Osteoblast (primary cell): ENCODE data around the gene FNIP1. TPM values are rescaled to one million over a fixed set of nuclear protein-coding genes. Genes with fewer than 3 reads are reported as not detected.

Experiments used
- DNase-seq: peaks from one replicate; pipeline ENCODE4 v3.0.0; 2011; ENCODE audit warnings: low spot score, mixed read lengths; ENCODE audit not compliant: insufficient read length; ENCODE audit errors: missing footprints
- H2AFZ ChIP-seq: 2 replicates; pipeline ENCODE4 v1.6.0; 2011; ENCODE audit warnings: mild to moderate bottlenecking, low read length
- H3K27ac ChIP-seq: 2 replicates; pipeline ENCODE4 v1.5.1; 2011; ENCODE audit warnings: mild to moderate bottlenecking, low read depth, low read length, moderate library complexity
- H3K27me3 ChIP-seq: 2 replicates; pipeline ENCODE4 v1.6.0; 2012; ENCODE audit warnings: mild to moderate bottlenecking, control low read depth, inconsistent platforms, low read length, moderate library complexity; ENCODE audit not compliant: insufficient read depth
- H3K36me3 ChIP-seq: 2 replicates; pipeline ENCODE4 v1.5.1; 2011; ENCODE audit warnings: mild to moderate bottlenecking, low read length, control low read depth, moderate library complexity; ENCODE audit not compliant: insufficient read depth
- H3K4me1 ChIP-seq: 2 replicates; pipeline ENCODE4 v1.5.1; 2011; ENCODE audit warnings: mild to moderate bottlenecking, low read length, control low read depth, moderate library complexity; ENCODE audit not compliant: insufficient read depth
- H3K4me2 ChIP-seq: 2 replicates; pipeline ENCODE4 v1.6.0; 2011; ENCODE audit warnings: mild to moderate bottlenecking, low read length; ENCODE audit not compliant: insufficient read depth
- H3K4me3 ChIP-seq: fragments of 200-600 bp; sonication (generic); 3 replicates; pipeline ENCODE4 v1.5.1; 2012; ENCODE audit warnings: mild to moderate bottlenecking, low read length, inconsistent platforms; ENCODE audit not compliant: insufficient read depth
- H3K79me2 ChIP-seq: 2 replicates; pipeline ENCODE4 v1.6.0; 2012; ENCODE audit warnings: mild to moderate bottlenecking, low read length, control low read depth, inconsistent platforms; ENCODE audit not compliant: insufficient read depth
- H3K9me3 ChIP-seq: 2 replicates; pipeline ENCODE4 v1.5.1; 2011; ENCODE audit warnings: low read depth, low read length, control low read depth
- H4K20me1 ChIP-seq: 2 replicates; pipeline ENCODE4 v1.6.0; 2012; ENCODE audit warnings: mild to moderate bottlenecking, low read length, control low read depth; ENCODE audit not compliant: insufficient read depth
- total RNA-seq: library from RNA; depleted of rRNA; stranded (reverse); fragments of >200 nt; gene quantifications from 2 replicates; pipeline ENCODE4 v1.2.3, GENCODE V29; 2012
- TF ChIP-seq, protein P1 (sequence below): IDR thresholded peaks from 2 replicates; pipeline ENCODE4 v1.5.1; 2011; ENCODE audit warnings: mild to moderate bottlenecking, low read depth, low read length, moderate library complexity; ENCODE audit errors: extremely low read depth

The FNIP1 gene
- total RNA-seq, 1 donor = 116 TPM

DNA sequence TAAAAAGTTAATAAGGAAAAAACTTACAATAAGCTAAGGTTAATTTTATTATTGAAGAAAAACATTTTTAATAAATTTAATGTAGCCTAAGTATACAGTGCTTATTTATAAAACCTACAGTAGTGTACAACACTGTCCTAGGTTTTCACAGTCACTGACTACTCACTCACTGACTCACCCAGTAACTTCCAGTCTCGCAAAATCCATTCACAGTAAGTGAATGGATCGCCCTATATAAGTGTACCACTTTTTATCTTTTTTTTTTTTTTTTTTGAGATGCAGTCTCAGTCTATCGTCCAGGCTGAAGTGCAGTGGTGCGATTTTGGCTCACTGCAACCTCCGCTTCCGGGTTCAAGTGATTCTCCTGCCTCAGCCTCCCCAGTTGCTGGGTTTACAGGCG, 47.7 kb downstream of the FNIP1 start:
- H3K4me3 ChIP-seq = no peak overlapping the region
- H3K4me1 ChIP-seq = peaks cover 17% of the 10 kb centered on the region
- H3K4me2 ChIP-seq = no peak overlapping the region
- peaks cover 43% of the 10 kb centered on the region for H4K20me1 ChIP-seq
- H3K79me2 ChIP-seq = peaks cover 94% of the 10 kb centered on the region
- H3K27ac ChIP-seq = no peak overlapping the region
- H3K27me3 ChIP-seq = no peaks in the 10 kb centered on the region
- H3K9me3 ChIP-seq = no peaks in the 10 kb centered on the region
- peak; percentile 34 for DNase-seq
- TF ChIP-seq, protein P1, sequence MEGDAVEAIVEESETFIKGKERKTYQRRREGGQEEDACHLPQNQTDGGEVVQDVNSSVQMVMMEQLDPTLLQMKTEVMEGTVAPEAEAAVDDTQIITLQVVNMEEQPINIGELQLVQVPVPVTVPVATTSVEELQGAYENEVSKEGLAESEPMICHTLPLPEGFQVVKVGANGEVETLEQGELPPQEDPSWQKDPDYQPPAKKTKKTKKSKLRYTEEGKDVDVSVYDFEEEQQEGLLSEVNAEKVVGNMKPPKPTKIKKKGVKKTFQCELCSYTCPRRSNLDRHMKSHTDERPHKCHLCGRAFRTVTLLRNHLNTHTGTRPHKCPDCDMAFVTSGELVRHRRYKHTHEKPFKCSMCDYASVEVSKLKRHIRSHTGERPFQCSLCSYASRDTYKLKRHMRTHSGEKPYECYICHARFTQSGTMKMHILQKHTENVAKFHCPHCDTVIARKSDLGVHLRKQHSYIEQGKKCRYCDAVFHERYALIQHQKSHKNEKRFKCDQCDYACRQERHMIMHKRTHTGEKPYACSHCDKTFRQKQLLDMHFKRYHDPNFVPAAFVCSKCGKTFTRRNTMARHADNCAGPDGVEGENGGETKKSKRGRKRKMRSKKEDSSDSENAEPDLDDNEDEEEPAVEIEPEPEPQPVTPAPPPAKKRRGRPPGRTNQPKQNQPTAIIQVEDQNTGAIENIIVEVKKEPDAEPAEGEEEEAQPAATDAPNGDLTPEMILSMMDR = no peak
- H2AFZ ChIP-seq = no peak overlapping the region
- no peaks in the 10 kb centered on the region for H3K36me3 ChIP-seq

DNA sequence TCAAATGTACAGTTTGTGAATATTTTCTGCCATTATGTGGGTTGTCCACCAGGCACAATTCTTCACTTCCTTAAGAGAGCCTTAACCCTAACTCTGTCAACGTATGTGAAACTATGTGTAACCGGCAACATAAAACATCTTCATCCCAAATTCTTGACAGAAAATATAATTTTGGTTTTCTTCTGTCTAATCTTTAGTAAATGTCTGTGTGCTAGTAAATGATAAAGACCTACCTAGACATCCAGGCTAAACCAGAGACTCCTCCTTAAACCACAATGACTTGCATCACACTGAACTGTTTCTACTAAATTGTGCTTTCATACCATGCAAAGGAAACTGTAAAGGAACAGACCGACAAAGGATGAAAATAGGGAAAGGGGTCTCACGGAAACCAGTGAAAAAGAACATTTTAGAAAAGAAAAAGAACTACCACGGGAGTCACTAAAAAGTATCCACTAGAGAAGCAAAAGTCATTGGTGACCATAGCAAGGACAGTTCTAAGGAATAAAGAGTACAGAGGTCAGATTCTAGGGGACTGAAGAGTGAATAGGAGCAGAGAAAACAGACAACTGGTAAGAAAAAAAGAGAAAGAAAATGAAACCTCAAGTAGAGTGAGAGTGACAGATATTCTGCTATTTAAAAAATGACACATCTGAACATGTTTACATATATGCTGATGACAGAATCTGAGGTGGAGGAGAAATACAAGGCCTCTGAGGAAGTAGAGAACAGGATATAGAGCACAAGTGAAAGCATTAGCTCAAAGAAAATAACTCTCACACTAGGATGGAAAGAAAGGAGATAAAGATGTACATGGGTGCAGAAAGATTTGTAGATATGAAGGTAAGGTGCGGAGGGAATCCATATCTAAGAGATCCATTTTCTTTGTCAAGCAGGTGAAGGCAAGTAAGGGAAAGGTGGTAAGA, 49.4 kb downstream of the FNIP1 start:
- TF ChIP-seq, protein P1 = no peak
- peaks cover 38% of the 10 kb centered on the region for H4K20me1 ChIP-seq
- H3K27ac ChIP-seq = no peak overlapping the region

DNA sequence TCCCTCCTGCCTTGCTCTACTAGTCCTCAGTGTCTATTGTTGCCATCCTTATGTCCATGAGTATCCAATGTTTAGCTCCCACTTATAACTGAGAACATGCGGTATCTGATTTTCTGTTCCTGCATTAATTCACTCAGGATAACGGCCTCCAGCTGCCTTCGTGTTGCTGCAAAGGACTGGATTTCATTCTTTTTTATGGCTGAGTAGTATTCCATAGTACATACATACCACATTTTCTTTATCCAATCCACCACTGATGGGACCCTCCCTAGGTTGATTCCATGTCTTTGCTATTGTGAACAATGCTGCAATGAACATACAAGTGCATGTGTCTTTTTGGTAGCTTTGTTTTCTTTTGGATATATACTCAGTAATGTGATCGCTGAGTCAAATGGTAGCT, 50.4 kb downstream of the FNIP1 start:
- Histone ChIP-seq H3K4me3 (no peak overlapping the region), H2AFZ (no peak overlapping the region), H4K20me1 (peaks cover 38% of the 10 kb centered on the region), H3K27me3 (no peaks in the 10 kb centered on the region), H3K4me1 (peaks cover 17% of the 10 kb centered on the region), H3K27ac (no peak overlapping the region), H3K79me2 (peaks cover 93% of the 10 kb centered on the region), H3K4me2 (no peak overlapping the region), H3K9me3 (no peaks in the 10 kb centered on the region), H3K36me3 (peaks cover 24% of the 10 kb centered on the region)
- DNase-seq = no peak
- TF ChIP-seq, protein P1 = no peak

More for the DNA sequence above, 49.4 kb downstream of the FNIP1 start:
- Histone ChIP-seq H3K4me2 (peak overlapping the region; percentile 4), H3K4me1 (peaks cover 17% of the 10 kb centered on the region), H2AFZ (no peak overlapping the region), H3K27me3 (no peaks in the 10 kb centered on the region), H3K79me2 (peaks cover 94% of the 10 kb centered on the region), H3K9me3 (no peaks in the 10 kb centered on the region), H3K36me3 (peaks cover 14% of the 10 kb centered on the region), H3K4me3 (no peak overlapping the region)
- DNase-seq = no peak

DNA sequence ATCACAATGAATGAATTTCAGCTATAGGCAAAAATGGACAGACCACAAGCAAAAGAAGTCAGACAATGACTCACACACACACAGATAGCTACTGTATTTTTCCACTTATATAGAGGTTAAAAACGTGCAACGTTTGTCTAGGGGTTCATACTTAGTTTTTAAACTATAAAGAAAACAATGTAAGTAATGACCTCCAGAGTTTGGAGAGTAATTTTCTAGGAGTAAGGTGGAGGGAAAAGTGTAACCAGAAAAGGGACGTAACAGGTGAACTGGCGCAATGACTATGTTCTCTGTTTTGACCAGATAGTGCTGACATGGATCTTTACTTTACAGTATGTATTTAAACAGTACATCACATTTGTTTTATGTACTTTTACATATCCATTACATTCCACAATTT, 51.1 kb downstream of the FNIP1 start:
- peak; percentile 6 for DNase-seq
- TF ChIP-seq, protein P1 = no peak
- Histone ChIP-seq H3K4me2 (no peak overlapping the region), H3K27me3 (no peaks in the 10 kb centered on the region), H3K4me1 (peaks cover 17% of the 10 kb centered on the region), H3K36me3 (peaks cover 30% of the 10 kb centered on the region), H3K79me2 (peaks cover 93% of the 10 kb centered on the region), H3K27ac (no peak overlapping the region), H3K4me3 (no peak overlapping the region), H4K20me1 (peaks cover 33% of the 10 kb centered on the region), H2AFZ (no peak overlapping the region), H3K9me3 (no peaks in the 10 kb centered on the region)
